Activated CD8-positive, alpha-beta memory T cell treated with anti-CD3 and anti-CD28 coated beads, Interleukin-2, amount 50 U/mL, for 1 hour (primary cell): ENCODE results near the gene TEX101.
"Not testable (repeated sequence)": the region's sequence is repeated elsewhere in the genome, so short reads cannot be mapped to it uniquely, and the experiment has no call there.

Source experiments
- DNase-seq: peaks from one replicate; pipeline ENCODE4 v3.0.0-alpha.2; 2020; ENCODE audit errors: extremely low read depth

TEX101 gene

DNA sequence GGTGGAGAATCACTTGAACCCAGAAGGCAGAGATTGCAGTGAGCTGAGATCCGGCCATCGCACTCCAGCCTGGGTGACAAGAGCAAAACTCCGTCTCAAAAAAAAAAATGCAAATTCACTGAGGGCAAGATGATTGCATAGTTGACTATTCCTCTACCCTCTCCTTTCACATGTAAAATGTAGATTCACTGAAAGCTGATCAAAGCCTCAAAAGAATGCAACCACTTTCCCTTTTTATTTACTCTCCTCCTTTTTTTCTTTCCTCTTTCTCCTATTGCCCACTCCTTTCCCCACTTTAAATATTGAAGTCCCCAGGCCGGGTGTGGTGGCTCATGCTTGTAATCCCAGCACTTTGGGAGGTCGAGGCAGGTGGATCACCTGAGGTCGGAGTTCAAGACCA is 6.3 kb downstream of the TEX101 start:
- DNase-seq: no peak

GRCh38 chr19:43422000-43422688 is 7.5 kb downstream of the TEX101 start:
- DNase-seq: no peak

DNA sequence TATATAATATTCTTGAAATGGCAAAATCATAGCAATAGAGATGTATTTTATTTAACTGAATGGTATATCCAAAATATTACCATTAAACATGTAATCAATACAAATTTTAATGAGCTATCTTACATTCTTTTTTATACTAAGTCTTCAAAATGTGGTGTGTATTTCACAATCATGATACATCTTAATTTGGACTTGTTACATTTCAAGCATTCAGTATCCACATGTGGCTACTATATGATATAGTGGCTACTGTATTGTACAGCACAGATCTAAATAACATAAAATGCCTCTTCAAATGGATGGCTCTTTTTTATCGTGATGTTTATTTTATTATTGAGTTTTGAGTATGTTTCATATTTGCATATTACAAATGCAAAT is 8.0 kb downstream of the TEX101 start:
- no peak for DNase-seq

- no peak for DNase-seq
These were observed 9.1 kb downstream of the TEX101 start for GRCh38 chr19:43423779-43424178.

GRCh38 chr19:43425567-43426392 is 11.1 kb downstream of the TEX101 start:
- DNase-seq: no peak

DNA sequence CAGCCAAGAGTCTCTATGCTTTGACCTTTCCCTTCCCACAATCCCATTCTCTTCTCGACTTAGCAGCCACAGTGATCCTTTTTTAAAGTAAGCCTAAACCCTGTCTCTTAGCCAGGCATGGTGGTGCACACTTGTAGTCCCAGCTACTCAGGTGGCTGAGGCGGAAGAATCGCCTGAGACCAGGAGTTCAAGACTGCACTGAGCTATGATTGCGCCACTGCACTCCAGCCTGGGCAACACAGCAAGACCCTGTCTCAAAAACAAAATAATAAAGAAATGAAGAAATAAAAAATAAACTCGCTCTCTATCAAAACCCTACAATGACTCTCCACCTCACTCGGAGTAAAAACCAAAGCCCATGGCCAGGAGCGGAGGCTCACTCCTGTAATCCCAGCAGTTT is 14.7 kb downstream of the TEX101 start:
- no peak for DNase-seq

DNA sequence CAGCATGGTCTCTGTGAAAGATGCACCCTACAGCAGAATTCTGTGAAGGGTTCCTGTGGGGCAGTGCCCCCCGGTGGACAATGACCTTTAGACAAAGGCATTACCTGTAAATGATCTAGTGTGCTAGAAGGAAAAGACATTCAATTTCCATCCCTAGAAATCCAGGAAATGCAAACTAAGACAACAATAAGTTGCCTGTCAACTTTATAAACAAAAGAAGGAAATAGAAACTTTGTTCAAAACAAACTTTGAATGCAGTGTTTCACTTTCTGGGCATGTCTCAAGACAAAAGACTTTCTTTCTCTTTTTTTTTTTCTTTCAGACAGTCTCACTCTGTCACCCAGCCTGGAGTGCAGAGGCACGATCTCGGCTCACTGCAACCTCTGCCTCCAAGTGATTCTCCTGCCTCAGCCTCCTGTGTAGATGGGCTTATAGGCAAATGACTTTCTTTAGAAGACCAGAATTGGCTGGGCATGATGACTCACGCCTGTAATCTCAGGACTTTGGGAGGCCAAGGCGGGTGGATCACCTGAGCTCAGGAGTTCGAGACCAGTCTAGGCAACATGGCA is 15.5 kb downstream of the TEX101 start:
- no peak for DNase-seq

DNA sequence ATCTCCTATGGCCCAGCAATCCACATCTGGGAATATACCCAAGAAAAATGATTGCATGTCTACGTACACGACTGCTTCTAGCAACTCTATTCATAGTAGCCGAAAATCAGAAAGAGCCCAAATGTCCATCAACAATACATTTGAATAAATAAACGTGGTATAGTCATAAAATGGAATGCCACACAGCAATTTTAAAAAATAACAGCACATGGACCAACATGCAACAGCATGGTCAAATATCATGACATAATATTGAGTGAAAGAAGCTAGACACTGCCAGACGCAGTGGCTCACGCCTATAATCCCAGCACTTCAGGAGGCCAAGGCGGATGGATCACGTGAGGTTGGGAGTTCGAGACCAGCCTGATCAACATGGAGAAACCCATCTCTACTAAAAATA is 16.3 kb downstream of the TEX101 start:
- no peak for DNase-seq

- no peak for DNase-seq
These were observed 18.6 kb downstream of the TEX101 start for GRCh38 chr19:43433358-43433673.

DNA sequence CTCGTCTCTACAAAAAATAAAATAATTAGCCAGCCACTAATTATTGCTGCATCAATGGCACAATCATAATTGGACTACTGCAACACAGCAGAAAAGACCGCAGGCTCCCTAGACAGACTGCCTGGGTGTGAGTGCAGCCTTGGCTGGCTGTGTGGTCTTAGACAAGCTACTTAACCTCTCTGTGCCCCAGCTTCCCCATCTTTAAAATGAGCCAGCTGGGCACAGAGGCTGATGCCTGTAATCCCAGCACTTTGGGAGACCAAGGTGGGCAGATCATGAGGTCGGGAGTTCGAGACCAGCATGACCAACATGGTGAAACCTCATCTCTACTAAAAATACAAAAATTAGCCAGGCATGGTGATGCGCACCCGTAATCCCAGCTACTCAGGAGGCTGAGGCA is 19.0 kb downstream of the TEX101 start:
- DNase-seq: no peak

- no peak for DNase-seq
These were observed 21.1 kb downstream of the TEX101 start for GRCh38 chr19:43435775-43436174.

DNA sequence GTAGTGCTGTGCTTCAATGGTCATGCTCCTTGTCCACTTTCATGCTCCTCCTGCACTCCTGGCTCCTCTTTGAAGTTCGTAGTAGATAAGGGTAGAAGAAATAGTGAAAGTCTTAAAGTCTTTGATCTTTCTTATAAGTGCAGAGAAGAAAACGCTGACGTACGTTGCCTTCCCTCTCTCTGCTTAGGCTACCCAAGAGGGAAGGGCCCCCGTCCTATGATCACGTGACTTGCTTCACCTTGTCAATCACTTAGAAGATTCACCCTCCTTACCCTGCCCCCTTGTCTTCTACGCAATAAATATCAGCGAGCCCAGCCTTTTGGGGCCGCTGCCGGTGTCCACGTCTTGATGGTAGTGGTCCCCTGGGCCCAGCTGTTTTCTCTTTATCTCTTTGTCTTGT is 22.6 kb downstream of the TEX101 start:
- not testable (repeated sequence) for DNase-seq

- DNase-seq: no peak
These were observed 23.0 kb downstream of the TEX101 start for GRCh38 chr19:43437712-43438111.

- DNase-seq: no peak
These were observed 23.8 kb downstream of the TEX101 start for GRCh38 chr19:43438291-43439031.

- peak; percentile 40 for DNase-seq
These were observed 24.5 kb downstream of the TEX101 start for GRCh38 chr19:43439032-43439708.

DNA sequence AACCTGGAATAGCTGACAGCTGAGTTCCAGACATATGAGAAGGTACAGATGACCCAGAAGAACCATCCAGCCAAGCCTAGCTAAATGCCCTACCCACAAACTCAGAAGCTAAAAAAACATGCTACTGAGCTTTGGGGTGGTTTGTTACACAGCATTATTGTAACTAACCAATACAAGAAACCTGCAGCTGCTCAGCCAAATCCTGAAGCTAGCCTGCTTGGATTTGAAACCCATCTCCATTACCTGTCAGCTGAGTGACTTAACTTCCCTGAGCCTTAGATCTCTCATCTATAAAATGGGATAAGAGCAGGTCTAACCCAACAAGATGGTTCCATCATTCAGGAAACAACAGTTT is 25.0 kb downstream of the TEX101 start:
- no peak for DNase-seq

DNA sequence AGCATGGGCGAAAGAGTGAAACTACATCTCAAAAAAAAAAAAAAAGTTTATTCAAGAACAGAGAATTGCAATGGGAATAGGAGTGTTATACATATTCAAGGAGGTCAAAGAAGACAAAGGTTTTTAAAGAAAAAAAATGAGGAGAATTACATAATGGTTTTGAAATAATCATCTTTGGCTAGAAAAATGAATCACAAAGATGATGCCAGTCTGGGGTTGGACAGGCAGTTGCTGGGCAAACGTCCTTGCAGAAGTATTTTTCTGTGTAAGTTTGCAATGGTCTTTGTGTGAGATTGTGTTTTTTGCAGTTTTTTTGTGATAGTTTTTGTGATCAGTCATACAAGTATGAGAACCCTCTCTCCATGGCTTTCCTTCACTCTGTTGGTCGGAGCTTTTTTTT is 27.0 kb downstream of the TEX101 start:
- DNase-seq: no peak

- DNase-seq: not testable (repeated sequence)
These were observed 29.4 kb downstream of the TEX101 start for GRCh38 chr19:43444091-43444490.

- no peak for DNase-seq
These were observed 30.0 kb downstream of the TEX101 start for GRCh38 chr19:43444531-43445287.

GRCh38 chr19:43445426-43445825 is 30.7 kb downstream of the TEX101 start:
- no peak for DNase-seq

DNA sequence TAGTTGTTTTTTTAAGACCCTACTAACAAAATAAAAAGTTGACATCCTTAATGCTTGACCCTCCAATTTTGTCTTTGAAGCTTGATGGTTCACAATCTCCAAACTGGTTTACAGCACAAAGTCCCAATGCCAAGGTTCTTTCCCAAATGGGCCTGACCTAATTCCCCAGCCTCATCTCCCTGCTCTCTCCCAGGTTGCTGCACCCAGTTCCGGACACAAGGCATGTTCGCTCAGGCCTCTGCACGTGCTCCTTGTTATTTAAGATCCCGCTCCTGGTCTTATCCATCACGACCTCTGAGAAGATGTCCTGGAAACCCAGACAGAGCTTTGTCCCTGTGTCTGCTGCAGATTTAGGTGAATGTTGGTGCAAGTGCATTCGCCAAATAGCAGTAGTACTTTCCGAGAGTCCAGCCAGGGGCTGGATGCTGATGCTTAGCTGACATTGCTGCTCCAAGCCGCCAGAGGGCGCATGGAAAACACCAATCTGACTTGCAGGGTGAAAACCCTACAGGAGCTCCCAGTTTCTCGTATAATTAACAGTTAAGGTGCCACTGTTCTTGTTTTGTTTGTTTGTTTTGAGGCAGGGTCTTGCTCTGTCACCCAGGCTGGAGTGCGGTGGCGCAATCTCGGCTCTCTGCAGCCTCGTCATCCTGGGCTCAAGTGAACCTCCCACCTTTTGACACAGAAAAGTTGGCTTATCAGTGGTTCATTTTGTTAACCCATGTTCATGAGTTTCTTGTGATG is 32.2 kb downstream of the TEX101 start:
- peak; percentile 69 for DNase-seq
